Sigmoid colon (tissue), 3 donors: Measurements from ENCODE around the gene REEP3.

Experiments used
- POLR2A ChIP-seq, 2 donors: fragments of 450-650 bp; IDR thresholded peaks; one replicate each; pipeline ENCODE4 v1.6.1; 2016; ENCODE audit warnings: antibody characterized with exemption in 2 of 2, mild to moderate bottlenecking in 2 of 2, moderate library complexity in 2 of 2
- TF ChIP-seq, protein P1 (sequence below), 4 experiments: fragments of 450-650 bp in 3 of 4; fragments of 200-600 bp in 1 of 4; IDR thresholded peaks; one replicate each; pipeline ENCODE4 v1.5.1; 2016 to 2019; ENCODE audit warnings: antibody characterized with exemption in 4 of 4, mild to moderate bottlenecking in 3 of 4, moderate library complexity in 2 of 4

DNA sequence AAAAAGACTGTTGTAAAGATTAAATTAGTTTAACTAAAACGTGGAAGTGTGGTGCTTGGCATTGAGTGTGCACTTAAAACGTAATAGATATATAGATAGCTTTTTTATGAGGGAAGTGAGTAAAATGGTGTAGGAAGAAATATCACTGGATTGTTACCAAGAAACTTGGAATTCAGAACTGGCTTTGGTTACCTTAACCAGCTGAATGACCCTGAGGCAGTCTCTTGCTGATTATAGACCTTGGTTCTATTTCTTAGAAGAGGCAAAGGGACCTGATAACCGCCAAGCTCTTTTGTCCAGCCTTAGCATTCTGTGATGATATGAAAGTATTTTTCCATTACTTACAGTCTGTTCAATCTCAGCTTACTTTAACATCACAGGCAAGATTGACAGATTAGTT is 3.8 kb downstream of the REEP3 start:
- no peak for TF ChIP-seq POLR2A (IDR thresholded peaks at IDR 0.05)
- TF ChIP-seq, protein P1, sequence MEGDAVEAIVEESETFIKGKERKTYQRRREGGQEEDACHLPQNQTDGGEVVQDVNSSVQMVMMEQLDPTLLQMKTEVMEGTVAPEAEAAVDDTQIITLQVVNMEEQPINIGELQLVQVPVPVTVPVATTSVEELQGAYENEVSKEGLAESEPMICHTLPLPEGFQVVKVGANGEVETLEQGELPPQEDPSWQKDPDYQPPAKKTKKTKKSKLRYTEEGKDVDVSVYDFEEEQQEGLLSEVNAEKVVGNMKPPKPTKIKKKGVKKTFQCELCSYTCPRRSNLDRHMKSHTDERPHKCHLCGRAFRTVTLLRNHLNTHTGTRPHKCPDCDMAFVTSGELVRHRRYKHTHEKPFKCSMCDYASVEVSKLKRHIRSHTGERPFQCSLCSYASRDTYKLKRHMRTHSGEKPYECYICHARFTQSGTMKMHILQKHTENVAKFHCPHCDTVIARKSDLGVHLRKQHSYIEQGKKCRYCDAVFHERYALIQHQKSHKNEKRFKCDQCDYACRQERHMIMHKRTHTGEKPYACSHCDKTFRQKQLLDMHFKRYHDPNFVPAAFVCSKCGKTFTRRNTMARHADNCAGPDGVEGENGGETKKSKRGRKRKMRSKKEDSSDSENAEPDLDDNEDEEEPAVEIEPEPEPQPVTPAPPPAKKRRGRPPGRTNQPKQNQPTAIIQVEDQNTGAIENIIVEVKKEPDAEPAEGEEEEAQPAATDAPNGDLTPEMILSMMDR (IDR thresholded peaks at IDR 0.05), result no peak
